HG02642 (cell line): ENCODE results near the gene TNFSF18.
A peak's percentile ranks its signal among the peaks of the same experiment; 100 is the strongest.

Experiments
- ATAC-seq: cut with Tn5 transposase; IDR thresholded peaks from one replicate; pipeline ENCODE4 v1.9.1; 2021; ENCODE audit warnings: mild to moderate bottlenecking; ENCODE audit not compliant: unreplicated experiment, poor library complexity

The TNFSF18 gene

GRCh38 chr1:173042806-173043205 lies 7.9 kb downstream of the TNFSF18 start:
- ATAC-seq = no peak

- ATAC-seq = no peak
These were observed 11.1 kb downstream of the TNFSF18 start for GRCh38 chr1:173039626-173040025.

- ATAC-seq = no peak
These were observed 11.7 kb downstream of the TNFSF18 start for GRCh38 chr1:173038875-173039554.

- no peak for ATAC-seq
These were observed 26.2 kb downstream of the TNFSF18 start for GRCh38 chr1:173024543-173024942.

GRCh38 chr1:173023343-173023742 lies 27.4 kb downstream of the TNFSF18 start:
- ATAC-seq = no peak

- peak; percentile 87 for ATAC-seq
These were observed 30.5 kb downstream of the TNFSF18 start for GRCh38 chr1:173020138-173020750.

- ATAC-seq = no peak
These were observed 32.9 kb downstream of the TNFSF18 start for GRCh38 chr1:173017792-173018191.

- ATAC-seq = no peak
These were observed 34.3 kb downstream of the TNFSF18 start for GRCh38 chr1:173016419-173016818.

GRCh38 chr1:173015629-173016028 lies 35.1 kb downstream of the TNFSF18 start:
- no peak for ATAC-seq

- no peak for ATAC-seq
These were observed 36.6 kb downstream of the TNFSF18 start for GRCh38 chr1:173014160-173014559.

- ATAC-seq = no peak
These were observed 38.6 kb downstream of the TNFSF18 start for GRCh38 chr1:173012126-173012525.

GRCh38 chr1:173009597-173009996 lies 41.1 kb downstream of the TNFSF18 start:
- no peak for ATAC-seq

GRCh38 chr1:173005196-173005864 lies 45.4 kb downstream of the TNFSF18 start:
- ATAC-seq = no peak

GRCh38 chr1:173002891-173003838 lies 47.6 kb downstream of the TNFSF18 start:
- ATAC-seq = no peak

- no peak for ATAC-seq
These were observed 51.4 kb downstream of the TNFSF18 start for GRCh38 chr1:172999349-172999748.

- no peak for ATAC-seq
These were observed 52.8 kb downstream of the TNFSF18 start for GRCh38 chr1:172997941-172998361.

GRCh38 chr1:172993640-172994039 lies 57.1 kb downstream of the TNFSF18 start:
- ATAC-seq = no peak

- no peak for ATAC-seq
These were observed 58.9 kb downstream of the TNFSF18 start for GRCh38 chr1:172991674-172992400.

- no peak for ATAC-seq
These were observed 60.0 kb downstream of the TNFSF18 start for GRCh38 chr1:172990598-172991215.
